ENCODE results near the gene OCA2. TPM values are rescaled to one million over a fixed set of nuclear protein-coding genes. Genes with fewer than 3 reads are reported as not detected.

Gene OCA2
- total RNA-seq, 1 experiment from 2014 or later = 0.31 TPM

DNA sequence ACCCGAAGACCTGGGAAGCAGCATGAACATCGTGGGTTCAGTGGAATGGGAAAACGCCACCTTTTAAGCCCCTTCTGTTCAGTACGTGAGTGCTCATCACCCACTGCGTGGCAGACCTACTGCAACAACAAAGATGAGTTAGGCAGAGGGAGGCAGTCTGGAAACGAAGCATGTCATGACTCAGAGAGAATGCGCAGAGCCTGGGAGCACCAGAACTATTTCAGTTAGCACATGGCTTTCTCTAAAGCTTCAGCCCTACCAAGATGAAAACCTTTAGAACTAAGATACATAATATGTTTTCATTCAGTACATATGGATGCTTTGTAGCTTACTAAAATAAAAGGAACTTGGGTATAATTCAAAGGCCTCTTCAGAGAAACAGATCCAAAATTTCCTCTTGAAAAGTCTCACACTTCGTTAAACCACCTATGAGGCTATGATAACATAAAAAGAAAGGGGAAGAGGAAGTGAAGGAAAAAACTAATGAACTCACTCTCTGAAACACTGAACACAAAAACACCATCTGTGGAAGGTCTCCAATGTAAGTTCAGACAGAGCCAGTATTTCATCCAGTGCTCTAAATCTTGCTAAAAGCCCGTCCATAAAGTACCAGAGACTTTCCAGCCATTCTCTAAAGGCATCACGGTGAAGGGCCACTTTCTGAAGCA is 140.1 kb downstream of the OCA2 start:
- no peak overlapping the region for H3K56ac ChIP-seq (ENCODE audit: insufficient read length, low read depth, low read length)
- Mint-ChIP-seq H3K4me1 (0 out of 4 replicates have a peak, but pooled peaks cover 0 to 3% of the 10 kb centered on the region in 2 experiments), H3K9me3 (no peaks in the 10 kb centered on the region), H3K27ac (no peak overlapping the region), H3K27me3 (ENCODE audit: low read depth) (no peaks in the 10 kb centered on the region; the same call in 1 of the 2 replicates), H3K36me3 (ENCODE audit: insufficient read depth in 1 of 3, low read depth in 3 of 3) (no peaks in the 10 kb centered on the region), H3K4me3 (no peak overlapping the region)
- H2AK5ac ChIP-seq (ENCODE audit: insufficient read length, low read length) = no peak overlapping the region
- peaks cover 2% of the 10 kb centered on the region for H3K23me2 ChIP-seq (ENCODE audit: insufficient read length, low read depth, low read length, poor library complexity, severe bottlenecking)
- no peak for TF ChIP-seq CTCF (conservative IDR thresholded peaks at IDR 0.05)
- no peak overlapping the region for H4K8ac ChIP-seq (replicated peaks; ENCODE audit: insufficient read length, low read depth, low read length)
- no peak overlapping the region for H2BK120ac ChIP-seq (ENCODE audit: low read depth, low read length, poor library complexity, severe bottlenecking)
- no peak overlapping the region for H2BK15ac ChIP-seq (ENCODE audit: low read depth, low read length)
- H3K79me1 ChIP-seq (ENCODE audit: insufficient read depth, low read depth, low read length, poor library complexity, severe bottlenecking) = no peaks in the 10 kb centered on the region
- H4K5ac ChIP-seq (ENCODE audit: insufficient read length, low read depth, low read length) = no peak overlapping the region
- H3K18ac ChIP-seq (ENCODE audit: insufficient read length, low read depth, low read length) = no peak overlapping the region
- H4K20me1 ChIP-seq (ENCODE audit: control insufficient read depth, insufficient read depth, insufficient read length) = no peaks in the 10 kb centered on the region
- no peak overlapping the region for H3K14ac ChIP-seq (ENCODE audit: insufficient read depth, low read length)
- H3K4me1 ChIP-seq (ENCODE audit: insufficient read depth, low read length) = no peaks in the 10 kb centered on the region
- no peak overlapping the region for H3K9ac ChIP-seq (ENCODE audit: extremely low read depth, insufficient read length, low read length)
- H3K9me3 ChIP-seq (ENCODE audit: control insufficient read depth, low read depth, low read length) = no peaks in the 10 kb centered on the region
- H3K27ac ChIP-seq (ENCODE audit: insufficient read length, low read depth, low read length) = no peak overlapping the region
- no peaks in the 10 kb centered on the region for H3K79me2 ChIP-seq (ENCODE audit: insufficient read depth, low read length)
- H4K91ac ChIP-seq (ENCODE audit: insufficient read length, low read depth, low read length) = no peak overlapping the region
- no peak overlapping the region for H2AFZ ChIP-seq (ENCODE audit: low read length)
- H3K4me2 ChIP-seq (ENCODE audit: insufficient read depth, insufficient read length, low read length) = no peak overlapping the region
- H3K23ac ChIP-seq (ENCODE audit: insufficient read length, low read depth, low read length) = no peak overlapping the region
- H3K27me3 ChIP-seq (ENCODE audit: insufficient read depth, low read length) = no peaks in the 10 kb centered on the region
- DNase-seq = no peak
- no peak overlapping the region for H3K4ac ChIP-seq (ENCODE audit: low read depth, low read length)
- no CpG with 5 or more reads among the region's 10 CpGs for WGBS (ENCODE audit: extremely low coverage, insufficient read length, low lambda C conversion rate)
- no peak overlapping the region for H3T11ph ChIP-seq (ENCODE audit: low read length)
- no peak overlapping the region for H2BK12ac ChIP-seq (ENCODE audit: insufficient read length, low read depth, low read length)
- H2BK20ac ChIP-seq (ENCODE audit: low read depth, low read length, poor library complexity, severe bottlenecking) = no peak overlapping the region
- no peak overlapping the region for H2BK5ac ChIP-seq (ENCODE audit: insufficient read length, low read length)

Data from H9 (cell line).